ENCODE results near the gene USP47.

USP47 gene

GRCh38 chr11:11968511-11969280 is 126.9 kb downstream of the USP47 start:
- DNase-seq: no peak

GRCh38 chr11:11969380-11970215 is 127.8 kb downstream of the USP47 start:
- DNase-seq: no peak

GRCh38 chr11:11970556-11970955 is 128.8 kb downstream of the USP47 start:
- DNase-seq: no peak

GRCh38 chr11:11971906-11972547 is 130.3 kb downstream of the USP47 start:
- DNase-seq: no peak

- DNase-seq: no peak
Measured at GRCh38 chr11:11972730-11973341, 131.1 kb downstream of the USP47 start.

GRCh38 chr11:11973361-11973800 is 131.6 kb downstream of the USP47 start:
- DNase-seq: no peak

GRCh38 chr11:11973866-11974265 is 132.1 kb downstream of the USP47 start:
- no peak for DNase-seq

GRCh38 chr11:11975201-11976092 is 133.7 kb downstream of the USP47 start:
- DNase-seq: peak; percentile 49

- DNase-seq: no peak
Measured at GRCh38 chr11:11976481-11977127, 134.8 kb downstream of the USP47 start.

GRCh38 chr11:11977206-11977938 is 135.6 kb downstream of the USP47 start:
- peak; percentile 98 for DNase-seq

GRCh38 chr11:11978098-11978637 is 136.4 kb downstream of the USP47 start:
- no peak for DNase-seq

- peak; percentile 65 for DNase-seq
Measured at GRCh38 chr11:11978792-11979487, 137.2 kb downstream of the USP47 start.

- no peak for DNase-seq
Measured at GRCh38 chr11:11979488-11980117, 137.8 kb downstream of the USP47 start.

- no peak for DNase-seq
Measured at GRCh38 chr11:11980200-11980599, 138.4 kb downstream of the USP47 start.

GRCh38 chr11:11980841-11981308 is 139.1 kb downstream of the USP47 start:
- peak; percentile 27 for DNase-seq

- DNase-seq: no peak
Measured at GRCh38 chr11:11981364-11981763, 139.6 kb downstream of the USP47 start.

- DNase-seq: no peak
Measured at GRCh38 chr11:11981840-11982239, 140.1 kb downstream of the USP47 start.

GRCh38 chr11:11982461-11982860 is 140.7 kb downstream of the USP47 start:
- no peak for DNase-seq

GRCh38 chr11:11982975-11983374 is 141.2 kb downstream of the USP47 start:
- DNase-seq: no peak

All from NCI-H226 (cell line).